Measurements from ENCODE around the gene ZNF513.

- TF ChIP-seq CTCF (IDR thresholded peaks at IDR 0.05) = no peak
- TF ChIP-seq POLR2A (IDR thresholded peaks at IDR 0.05) = no peak
These were observed 41.2 kb upstream of the ZNF513 start for GRCh38 chr2:27421660-27422250.
